KMS-11 (cell line): ENCODE results near the gene RAB4A.
"Not testable (repeated sequence)": the region's sequence is repeated elsewhere in the genome, so short reads cannot be mapped to it uniquely, and the experiment has no call there.

Source experiments
- H2AFZ ChIP-seq: fragments of 200-600 bp; sonication (generic); 2 replicates; pipeline ENCODE4 v1.6.1; 2016; ENCODE audit warnings: antibody characterized with exemption, mixed run types, low read depth
- H3K27ac ChIP-seq: fragments of 200-600 bp; sonication (generic); 2 replicates; pipeline ENCODE4 v1.6.1; 2016; ENCODE audit warnings: mild to moderate bottlenecking, mixed run types
- H3K27me3 ChIP-seq: fragments of 200-600 bp; sonication (generic); 2 replicates; pipeline ENCODE4 v1.6.1; 2017; ENCODE audit warnings: mild to moderate bottlenecking, low read depth, mixed run types, moderate library complexity; ENCODE audit not compliant: insufficient read depth
- H3K36me3 ChIP-seq: fragments of 200-600 bp; sonication (generic); 2 replicates; pipeline ENCODE4 v1.6.1; 2017; ENCODE audit warnings: mild to moderate bottlenecking, mixed run types; ENCODE audit not compliant: insufficient read depth
- H3K4me1 ChIP-seq: fragments of 200-600 bp; sonication (generic); 2 replicates; pipeline ENCODE4 v1.6.1; 2016; ENCODE audit warnings: mild to moderate bottlenecking, low read depth, mixed run types; ENCODE audit not compliant: poor library complexity, severe bottlenecking
- H3K4me2 ChIP-seq: fragments of 200-600 bp; sonication (generic); 2 replicates; pipeline ENCODE4 v1.7.0; 2016; ENCODE audit warnings: mild to moderate bottlenecking, mixed run types
- H3K4me3 ChIP-seq: fragments of 200-600 bp; sonication (generic); IDR thresholded peaks from 2 replicates; pipeline ENCODE4 v1.6.1; 2017; ENCODE audit warnings: low read depth, low read length, mixed read lengths; ENCODE audit not compliant: insufficient read depth
- H3K79me2 ChIP-seq: fragments of 200-600 bp; sonication (generic); 2 replicates; pipeline ENCODE4 v1.6.1; 2016; ENCODE audit warnings: low read depth, mixed run types; ENCODE audit not compliant: insufficient read depth
- H3K9ac ChIP-seq: fragments of 200-600 bp; sonication (generic); 2 replicates; pipeline ENCODE4 v1.6.1; 2016; ENCODE audit warnings: mild to moderate bottlenecking, mixed run types
- H4K20me1 ChIP-seq: fragments of 200-600 bp; sonication (generic); 2 replicates; pipeline ENCODE4 v1.6.1; 2016; ENCODE audit warnings: mild to moderate bottlenecking, mixed run types; ENCODE audit not compliant: insufficient read depth
- TF ChIP-seq, protein P1 (sequence below): fragments of 200-600 bp; sonication (generic); conservative IDR thresholded peaks from 2 replicates; pipeline ENCODE4 v1.6.1; 2017; ENCODE audit warnings: low read depth, mild to moderate bottlenecking, antibody characterized with exemption, low read length, moderate library complexity, mixed read lengths

The RAB4A gene

DNA sequence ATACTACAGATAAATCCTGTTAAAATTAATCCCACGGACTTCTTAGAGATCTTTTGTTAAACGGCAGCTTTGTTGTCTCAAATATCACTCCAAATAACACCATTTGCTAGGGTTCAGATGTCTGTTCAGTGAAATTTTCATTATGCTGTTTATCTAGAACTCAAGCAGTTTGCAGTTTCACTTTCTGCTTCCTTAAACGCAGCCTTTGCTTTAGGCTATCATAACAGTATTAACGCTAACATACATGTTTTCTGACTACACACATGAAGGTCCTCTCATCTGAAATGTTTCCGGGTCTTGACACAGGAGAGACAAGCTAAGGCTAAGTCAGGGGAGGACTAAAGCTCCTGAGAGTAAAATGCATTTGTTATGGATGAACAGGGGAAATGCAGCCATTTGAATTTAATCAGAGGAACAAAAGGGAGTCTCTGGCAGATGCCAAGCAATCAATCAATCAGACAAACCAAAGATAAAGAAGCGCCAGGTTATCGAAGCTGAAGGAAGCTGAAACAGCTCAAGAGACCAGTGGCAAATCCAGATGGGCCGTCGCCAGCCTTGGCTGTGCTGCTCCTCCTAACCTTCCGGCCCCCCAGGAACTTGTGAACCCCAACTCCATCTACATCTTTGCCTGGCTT, 55.1 kb downstream of the RAB4A start:
- peaks cover 18% of the 10 kb centered on the region for H3K4me1 ChIP-seq
- no peaks in the 10 kb centered on the region for H4K20me1 ChIP-seq
- H3K4me2 ChIP-seq = peak overlapping the region; percentile 91
- no peak overlapping the region; the same call in 1 of the 2 replicates for H3K9ac ChIP-seq
- H3K27me3 ChIP-seq = no peaks in the 10 kb centered on the region
- TF ChIP-seq, protein P1, sequence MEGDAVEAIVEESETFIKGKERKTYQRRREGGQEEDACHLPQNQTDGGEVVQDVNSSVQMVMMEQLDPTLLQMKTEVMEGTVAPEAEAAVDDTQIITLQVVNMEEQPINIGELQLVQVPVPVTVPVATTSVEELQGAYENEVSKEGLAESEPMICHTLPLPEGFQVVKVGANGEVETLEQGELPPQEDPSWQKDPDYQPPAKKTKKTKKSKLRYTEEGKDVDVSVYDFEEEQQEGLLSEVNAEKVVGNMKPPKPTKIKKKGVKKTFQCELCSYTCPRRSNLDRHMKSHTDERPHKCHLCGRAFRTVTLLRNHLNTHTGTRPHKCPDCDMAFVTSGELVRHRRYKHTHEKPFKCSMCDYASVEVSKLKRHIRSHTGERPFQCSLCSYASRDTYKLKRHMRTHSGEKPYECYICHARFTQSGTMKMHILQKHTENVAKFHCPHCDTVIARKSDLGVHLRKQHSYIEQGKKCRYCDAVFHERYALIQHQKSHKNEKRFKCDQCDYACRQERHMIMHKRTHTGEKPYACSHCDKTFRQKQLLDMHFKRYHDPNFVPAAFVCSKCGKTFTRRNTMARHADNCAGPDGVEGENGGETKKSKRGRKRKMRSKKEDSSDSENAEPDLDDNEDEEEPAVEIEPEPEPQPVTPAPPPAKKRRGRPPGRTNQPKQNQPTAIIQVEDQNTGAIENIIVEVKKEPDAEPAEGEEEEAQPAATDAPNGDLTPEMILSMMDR = no peak
- no peaks in the 10 kb centered on the region for H3K36me3 ChIP-seq
- no peaks in the 10 kb centered on the region for H3K79me2 ChIP-seq
- H3K4me3 ChIP-seq = no peak overlapping the region
- peak overlapping the region; percentile 14; the same call in 1 of the 2 replicates for H2AFZ ChIP-seq
- peak overlapping the region; percentile 27; the same call in 1 of the 2 replicates for H3K27ac ChIP-seq

DNA sequence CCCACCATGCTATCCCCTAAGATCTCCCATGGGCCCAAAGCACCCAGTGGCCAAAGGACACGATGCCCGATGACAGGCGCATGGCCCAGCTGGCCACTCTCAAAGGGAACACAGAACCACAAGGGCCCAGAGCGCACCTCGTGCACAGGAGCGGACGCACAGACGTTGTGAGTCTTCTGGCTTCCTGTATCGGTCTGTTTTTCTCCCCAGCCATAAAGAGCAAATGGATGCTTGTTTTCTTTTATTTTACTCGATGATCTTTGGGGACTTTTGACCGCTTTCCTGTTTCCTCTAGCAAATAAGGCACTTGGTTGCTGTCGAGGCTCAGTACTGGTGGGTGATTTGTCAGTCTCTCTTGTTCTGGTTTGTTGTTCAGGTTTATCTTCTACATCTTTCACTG, 55.7 kb downstream of the RAB4A start:
- H3K4me3 ChIP-seq = no peak overlapping the region
- no peak overlapping the region for H2AFZ ChIP-seq
- peaks cover 18% of the 10 kb centered on the region for H3K4me1 ChIP-seq
- no peak overlapping the region for H3K9ac ChIP-seq
- H3K27ac ChIP-seq = no peak overlapping the region
- H3K36me3 ChIP-seq = no peaks in the 10 kb centered on the region
- TF ChIP-seq, protein P1 = no peak
- no peaks in the 10 kb centered on the region for H4K20me1 ChIP-seq
- H3K4me2 ChIP-seq = no peak overlapping the region
- H3K27me3 ChIP-seq = no peaks in the 10 kb centered on the region
- no peaks in the 10 kb centered on the region for H3K79me2 ChIP-seq

DNA sequence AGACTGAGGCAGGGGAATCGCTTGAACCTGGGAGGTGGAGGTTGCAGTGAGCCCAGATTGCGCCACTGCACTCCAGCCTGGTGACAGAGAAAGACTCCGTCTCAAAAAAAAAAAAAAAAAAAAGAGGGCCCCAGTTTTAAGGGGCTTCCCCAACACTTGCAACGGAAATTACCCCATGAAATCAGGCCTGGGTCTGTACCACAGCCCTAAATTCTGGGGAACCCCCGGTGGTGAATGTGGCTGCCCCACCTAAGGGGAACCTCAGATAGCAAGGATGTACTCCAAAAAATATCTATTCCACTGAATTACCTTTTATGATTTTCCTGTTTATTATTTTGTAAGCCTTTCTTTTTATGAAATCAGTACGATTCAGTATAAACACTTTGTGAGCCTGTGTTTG, 56.9 kb downstream of the RAB4A start:
- not testable (repeated sequence) for H3K27ac ChIP-seq, H3K4me3 ChIP-seq, H3K79me2 ChIP-seq, H3K9ac ChIP-seq, H3K36me3 ChIP-seq, H2AFZ ChIP-seq, H3K4me2 ChIP-seq, H3K27me3 ChIP-seq, H4K20me1 ChIP-seq
- H3K4me1 ChIP-seq = peaks cover 18% of the 10 kb centered on the region

- no peak overlapping the region for H2AFZ ChIP-seq
- H3K9ac ChIP-seq = no peak overlapping the region
- peaks cover 18% of the 10 kb centered on the region for H3K4me1 ChIP-seq
- no peaks in the 10 kb centered on the region for H3K36me3 ChIP-seq
- TF ChIP-seq, protein P1 = no peak
- H3K27me3 ChIP-seq = no peaks in the 10 kb centered on the region
- no peak overlapping the region for H3K27ac ChIP-seq
- H4K20me1 ChIP-seq = no peaks in the 10 kb centered on the region
- H3K79me2 ChIP-seq = no peaks in the 10 kb centered on the region
- no peak overlapping the region for H3K4me3 ChIP-seq
- H3K4me2 ChIP-seq = no peak overlapping the region
These were observed 57.9 kb downstream of the RAB4A start for GRCh38 chr1:229328598-229329362.

- Histone ChIP-seq H3K27me3 (no peaks in the 10 kb centered on the region), H3K4me1 (peaks cover 8% of the 10 kb centered on the region), H3K27ac (no peak overlapping the region), H3K4me3 (no peak overlapping the region), H3K4me2 (no peak overlapping the region), H3K9ac (no peak overlapping the region), H4K20me1 (no peaks in the 10 kb centered on the region), H2AFZ (no peak overlapping the region), H3K36me3 (no peaks in the 10 kb centered on the region), H3K79me2 (no peaks in the 10 kb centered on the region)
- TF ChIP-seq, protein P1 = no peak
These were observed 63.4 kb downstream of the RAB4A start for GRCh38 chr1:229334269-229334668.
